ENCODE results near the gene MBD4. TPM values are rescaled to one million over a fixed set of nuclear protein-coding genes. Genes with fewer than 3 reads are reported as not detected.

Gene MBD4
- total and polyA plus RNA-seq, 2 of the 4 experiments (the other 2 are of a cell fraction) = 13.8 to 15.0 TPM

DNA sequence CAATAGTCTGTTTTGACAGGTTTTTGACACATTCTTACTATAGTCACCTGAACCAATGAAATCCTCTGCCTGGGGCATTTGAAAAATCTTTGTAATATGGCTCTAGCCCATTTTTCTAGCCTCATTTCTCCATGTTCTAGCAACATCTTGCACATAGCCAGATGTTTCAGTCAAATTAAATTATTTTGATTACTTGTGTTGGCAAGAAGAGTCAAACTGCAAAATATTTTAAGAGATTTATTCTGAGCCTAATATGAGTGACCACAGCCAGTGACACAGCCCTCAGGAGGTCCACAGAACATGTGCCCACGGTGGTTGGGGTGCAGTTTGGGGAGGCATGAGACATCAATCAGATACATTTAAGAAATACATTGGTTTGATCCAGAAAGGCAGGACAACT is 7.2 kb upstream of the MBD4 start:
- no peak overlapping the region for H2BK5ac ChIP-seq (ENCODE audit: low read depth, low read length, poor library complexity, severe bottlenecking)
- no peak overlapping the region for H3K56ac ChIP-seq (ENCODE audit: extremely low read depth, insufficient read depth, low read length)
- peaks cover 4% of the 10 kb centered on the region for H3K4me1 ChIP-seq (ENCODE audit: control insufficient read depth, insufficient read depth, low read length)
- no peak overlapping the region for H3K18ac ChIP-seq (ENCODE audit: low read depth, low read length)
- H2AK5ac ChIP-seq (ENCODE audit: low read depth, low read length) = no peak overlapping the region
- ATAC-seq (ENCODE audit: low read depth) (0 out of 2 replicates have a peak, but pooled peaks have one; percentile 27), DNase-seq (no peak)
- no TSS peak for BruUV-seq (replicated peaks)
- no peak overlapping the region for H3K9ac ChIP-seq (ENCODE audit: low read depth, low read length)
- H3K9me1 ChIP-seq (ENCODE audit: insufficient read depth, low read length) = no peaks in the 10 kb centered on the region
- CTCF ChIA-PET = no interaction called here
- in situ Hi-C loops (cut with MboI; ENCODE audit: low sequenced_read_pairs) = no loop called here
- H2AK9ac ChIP-seq (replicated peaks; ENCODE audit: low read depth, low read length, poor library complexity) = no peak overlapping the region
- H2BK120ac ChIP-seq (ENCODE audit: low read depth, low read length) = no peak overlapping the region
- intact Hi-C loops (cut with micrococcal nuclease) = no loop called here
- no peaks in the 10 kb centered on the region for H3K9me3 ChIP-seq (ENCODE audit: control insufficient read depth, insufficient read depth, low read length)
- H3K4me2 ChIP-seq (ENCODE audit: low read depth, low read length) = no peak overlapping the region
- WGBS, 2 experiments (ENCODE audit: extremely low coverage in 2 of 2, insufficient read length in 1 of 2) = no CpG with 5 or more reads among the region's 1 CpG
- H3K27ac ChIP-seq (ENCODE audit: insufficient read depth, low read length) = no peak overlapping the region
- no peak overlapping the region for H4K8ac ChIP-seq (ENCODE audit: low read depth in 2 of 2, low read length in 2 of 2)
- POLR2A ChIA-PET (ENCODE audit: unreplicated experiment) = no interaction called here
- peaks cover 20 to 40% of the 10 kb centered on the region in 2 experiments for H3K79me1 ChIP-seq (ENCODE audit: low read depth in 1 of 2, low read length in 2 of 2)
- no peaks in the 10 kb centered on the region; the same call in 1 of the 2 replicates for H3K36me3 ChIP-seq (ENCODE audit: control insufficient read depth, insufficient read depth, low read length)
- no peak overlapping the region for H3K4ac ChIP-seq (ENCODE audit: low read depth, low read length)
- no peak overlapping the region for H2BK15ac ChIP-seq (ENCODE audit: low read depth, low read length)
- no peak overlapping the region for H3K4me3 ChIP-seq (ENCODE audit: insufficient read depth, low read depth, low read length)
- dilution Hi-C loops (cut with HindIII; ENCODE audit: low sequenced_read_pairs, unreplicated experiment) = no loop called here
- no peak for TF ChIP-seq POLR2A (IDR thresholded peaks at IDR 0.05; ENCODE audit: low read depth, low read length)
- no peak for TF ChIP-seq RAD21 (IDR thresholded peaks at IDR 0.05; ENCODE audit: low read length)
- no peak for TF ChIP-seq CHD1 (IDR thresholded peaks at IDR 0.05; ENCODE audit: low read depth, low read length)
- no peak for TF ChIP-seq BHLHE40 (IDR thresholded peaks at IDR 0.05; ENCODE audit: low read depth, low read length)
- TF ChIP-seq MAZ (IDR thresholded peaks at IDR 0.05; ENCODE audit: borderline replicate concordance, low read depth, low read length) = no peak
- TF ChIP-seq, protein P1, sequence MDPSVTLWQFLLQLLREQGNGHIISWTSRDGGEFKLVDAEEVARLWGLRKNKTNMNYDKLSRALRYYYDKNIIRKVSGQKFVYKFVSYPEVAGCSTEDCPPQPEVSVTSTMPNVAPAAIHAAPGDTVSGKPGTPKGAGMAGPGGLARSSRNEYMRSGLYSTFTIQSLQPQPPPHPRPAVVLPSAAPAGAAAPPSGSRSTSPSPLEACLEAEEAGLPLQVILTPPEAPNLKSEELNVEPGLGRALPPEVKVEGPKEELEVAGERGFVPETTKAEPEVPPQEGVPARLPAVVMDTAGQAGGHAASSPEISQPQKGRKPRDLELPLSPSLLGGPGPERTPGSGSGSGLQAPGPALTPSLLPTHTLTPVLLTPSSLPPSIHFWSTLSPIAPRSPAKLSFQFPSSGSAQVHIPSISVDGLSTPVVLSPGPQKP (IDR thresholded peaks at IDR 0.05; ENCODE audit: borderline replicate concordance, low read depth, low read length) = no peak
- TF ChIP-seq FOS (IDR thresholded peaks at IDR 0.05; ENCODE audit: low read depth, low read length) = no peak
- H4K5ac ChIP-seq (ENCODE audit: low read depth, low read length) = no peak overlapping the region
- no peaks in the 10 kb centered on the region for H4K20me1 ChIP-seq (ENCODE audit: insufficient read depth, low read length)
- H3K23ac ChIP-seq (ENCODE audit: low read depth, low read length) = no peak overlapping the region
- no peak overlapping the region for H2AFZ ChIP-seq (replicated peaks; ENCODE audit: low read length, poor library complexity)
- no peak overlapping the region for H4K91ac ChIP-seq (ENCODE audit: insufficient read depth, low read depth, low read length)
- no peak overlapping the region for H2BK20ac ChIP-seq (ENCODE audit: low read depth, low read length)
- H3K27me3 ChIP-seq (ENCODE audit: control insufficient read depth, insufficient read depth, low read length) = no peaks in the 10 kb centered on the region
- H3K14ac ChIP-seq (replicated peaks; ENCODE audit: low read depth, low read length) = no peak overlapping the region

Measured in IMR-90 (cell line).